Measurements from ENCODE around the gene PTN. TPM values are rescaled to one million over a fixed set of nuclear protein-coding genes. Genes with fewer than 3 reads are reported as not detected.
"Not testable (repeated sequence)": the region's sequence is repeated elsewhere in the genome, so short reads cannot be mapped to it uniquely, and the experiment has no call there.

Gene PTN
- total and polyA plus RNA-seq, 5 donors from 2014 or later = 0.15 TPM; not detected in 4

DNA sequence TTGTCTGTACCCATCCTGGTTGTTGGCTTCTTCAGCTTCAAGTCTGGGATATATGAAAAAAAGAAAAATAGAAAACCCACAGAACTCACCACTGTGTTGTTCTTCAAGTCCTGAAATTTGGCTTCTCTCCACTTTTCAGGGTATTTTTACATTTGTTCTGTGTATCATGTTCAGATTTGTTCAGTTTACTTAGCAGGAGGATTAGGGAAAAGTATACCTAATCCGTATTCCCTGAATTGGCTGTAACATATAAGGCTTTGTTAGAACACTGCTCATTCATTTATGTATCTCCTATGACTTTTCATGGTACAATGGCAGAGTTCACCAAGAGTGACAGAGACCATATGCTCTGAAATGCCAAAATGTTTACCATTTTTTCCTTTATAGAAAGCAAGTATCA is 146.9 kb downstream of the PTN start:
- DNase-seq (no peak), ATAC-seq (ENCODE audit: low read depth in 2 of 2) (no peak)
- H3K4me3 Mint-ChIP-seq = no peak overlapping the region
- H3K9me3 Mint-ChIP-seq = peaks cover 0 to 5% (median 1%) of the 10 kb centered on the region in 7 donors
- no peak overlapping the region for H3K27ac Mint-ChIP-seq
- no peaks in the 10 kb centered on the region for H3K9me3 ChIP-seq (ENCODE audit: control insufficient read depth in 2 of 2, low read length in 2 of 2)
- no peaks in the 10 kb centered on the region for H3K27me3 ChIP-seq (ENCODE audit: control insufficient read depth, insufficient read depth, low read length)
- H3K27me3 Mint-ChIP-seq = no peaks in the 10 kb centered on the region
- no peaks in the 10 kb centered on the region for H3K36me3 ChIP-seq (ENCODE audit: control insufficient read depth, insufficient read depth, low read length)
- H3K36me3 Mint-ChIP-seq = no peaks in the 10 kb centered on the region
- no peak overlapping the region for H3K27ac ChIP-seq (ENCODE audit: insufficient read depth, low read length, poor library complexity, severe bottlenecking)
- H3K4me3 ChIP-seq (ENCODE audit: low read depth, low read length) = no peak overlapping the region
- H3K4me1 ChIP-seq (ENCODE audit: control insufficient read depth, insufficient read depth, low read length, poor library complexity, severe bottlenecking) = no peaks in the 10 kb centered on the region
- H3K4me1 Mint-ChIP-seq = no peaks in the 10 kb centered on the region

DNA sequence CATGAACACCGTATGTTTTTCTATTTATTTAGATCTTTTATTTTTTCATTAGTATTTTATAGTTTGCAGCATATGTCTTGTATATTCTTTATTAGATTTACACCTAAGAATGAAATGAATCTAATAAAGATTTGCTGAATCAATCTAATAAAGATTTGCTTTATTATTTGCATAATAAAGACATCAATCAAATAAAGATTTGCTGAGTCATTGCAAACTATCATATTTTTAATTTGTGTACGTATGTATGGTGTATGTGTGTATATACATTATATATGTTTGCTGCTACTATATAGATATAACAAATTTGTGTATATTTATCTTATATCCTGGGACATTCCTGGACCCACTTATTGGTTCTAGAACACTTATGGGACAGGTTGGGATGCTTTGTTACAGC is 147.5 kb downstream of the PTN start:
- DNase-seq (no peak), ATAC-seq (ENCODE audit: low read depth in 2 of 2) (no peak)
- Histone ChIP-seq H3K27me3 (ENCODE audit: control insufficient read depth, insufficient read depth, low read length) (no peaks in the 10 kb centered on the region), H3K9me3 (ENCODE audit: control insufficient read depth in 2 of 2, low read length in 2 of 2) (no peaks in the 10 kb centered on the region), H3K4me1 (ENCODE audit: control insufficient read depth, insufficient read depth, low read length, poor library complexity, severe bottlenecking) (no peaks in the 10 kb centered on the region), H3K4me3 (ENCODE audit: low read depth, low read length) (no peak overlapping the region), H3K36me3 (ENCODE audit: control insufficient read depth, insufficient read depth, low read length) (no peaks in the 10 kb centered on the region), H3K27ac (ENCODE audit: insufficient read depth, low read length, poor library complexity, severe bottlenecking) (no peak overlapping the region)
- Mint-ChIP-seq H3K36me3 (no peaks in the 10 kb centered on the region), H3K4me3 (no peak overlapping the region), H3K9me3 (peaks cover 0 to 5% (median 1%) of the 10 kb centered on the region in 7 donors), H3K4me1 (no peaks in the 10 kb centered on the region), H3K27me3 (no peaks in the 10 kb centered on the region), H3K27ac (no peak overlapping the region)

DNA sequence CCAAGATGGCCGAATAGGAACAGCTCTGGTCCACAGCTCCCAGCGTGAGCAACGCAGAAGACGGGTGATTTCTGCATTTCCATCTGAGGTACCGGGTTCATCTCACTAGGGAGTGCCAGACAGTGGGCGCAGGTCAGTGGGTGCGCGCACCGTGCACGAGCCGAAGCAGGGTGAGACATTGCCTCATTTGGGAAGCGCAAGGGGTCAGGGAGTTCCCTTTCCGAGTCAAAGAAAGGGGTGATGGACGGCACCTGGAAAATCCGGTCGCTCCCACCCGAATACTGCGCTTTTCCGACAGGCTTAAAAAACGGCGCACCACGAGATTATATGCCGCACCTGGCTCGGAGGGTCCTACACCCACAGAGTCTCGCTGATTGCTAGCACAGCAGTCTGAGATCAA is 161.9 kb downstream of the PTN start:
- not testable (repeated sequence) for H3K27me3 ChIP-seq (ENCODE audit: control insufficient read depth, insufficient read depth, low read length); H3K36me3 ChIP-seq (ENCODE audit: control insufficient read depth, insufficient read depth, low read length); H3K4me3 ChIP-seq (ENCODE audit: low read depth, low read length); H3K4me1 Mint-ChIP-seq; DNase-seq; H3K27ac ChIP-seq (ENCODE audit: insufficient read depth, low read length, poor library complexity, severe bottlenecking); ATAC-seq (ENCODE audit: low read depth in 2 of 2); H3K4me3 Mint-ChIP-seq; H3K9me3 ChIP-seq (ENCODE audit: control insufficient read depth in 2 of 2, low read length in 2 of 2); H3K27me3 Mint-ChIP-seq; H3K9me3 Mint-ChIP-seq; H3K36me3 Mint-ChIP-seq; H3K4me1 ChIP-seq (ENCODE audit: control insufficient read depth, insufficient read depth, low read length, poor library complexity, severe bottlenecking); H3K27ac Mint-ChIP-seq

Measured in CD4-positive, CD25-positive, alpha-beta regulatory T cell (primary cell).